Right atrium auricular region (tissue), 2 donors: ENCODE measurements around the gene USH1C. TPM values are rescaled to one million over a fixed set of nuclear protein-coding genes. Genes with fewer than 3 reads are reported as not detected.

ENCODE experiments used
- DNase-seq: peaks from one replicate; pipeline ENCODE4 v3.0.0-alpha.2; 2019; ENCODE audit warnings: low spot score
- H3K27ac ChIP-seq, 2 donors: fragments of 200-600 bp; sonication (generic); 1 replicate in 1 of 2; 2 replicates in 1 of 2; pipeline ENCODE4 v1.5.1; 2016 to 2019
- H3K27me3 ChIP-seq, 2 donors: fragments of 200-600 bp; sonication (generic); one replicate each; pipeline versions ENCODE4 v1.5.1 to v1.6.0; 2017 to 2019
- H3K36me3 ChIP-seq: fragments of 200-600 bp; sonication (generic); one replicate; pipeline ENCODE4 v1.5.1; 2016
- H3K4me1 ChIP-seq, 2 donors: fragments of 200-600 bp; sonication (generic); one replicate each; pipeline versions ENCODE4 v1.5.1 to v1.6.0; 2017 to 2019
- H3K4me3 ChIP-seq, 2 donors: fragments of 200-600 bp; sonication (generic); 1 replicate in 1 of 2; 2 replicates in 1 of 2; pipeline ENCODE4 v1.5.1; 2017 to 2019; ENCODE audit warnings: mild to moderate bottlenecking in 1 of 2, moderate library complexity in 1 of 2
- H3K9me3 ChIP-seq, 2 donors: fragments of 200-600 bp; sonication (generic); one replicate each; pipeline ENCODE4 v1.5.1; 2019
- total RNA-seq, 2 donors: library from RNA; depleted of rRNA; stranded (reverse); fragments of >200 nt; gene quantifications; one replicate each; pipeline ENCODE4 v1.1.0, GENCODE V29; 2016
- TF ChIP-seq, protein P1 (sequence below), 2 donors: fragments of 200-600 bp; sonication (generic); IDR thresholded peaks; one replicate each; pipeline ENCODE4 v1.5.1; 2019; ENCODE audit warnings: antibody characterized with exemption in 2 of 2

Gene USH1C
- total RNA-seq, 2 donors from 2014 or later = not detected

DNA sequence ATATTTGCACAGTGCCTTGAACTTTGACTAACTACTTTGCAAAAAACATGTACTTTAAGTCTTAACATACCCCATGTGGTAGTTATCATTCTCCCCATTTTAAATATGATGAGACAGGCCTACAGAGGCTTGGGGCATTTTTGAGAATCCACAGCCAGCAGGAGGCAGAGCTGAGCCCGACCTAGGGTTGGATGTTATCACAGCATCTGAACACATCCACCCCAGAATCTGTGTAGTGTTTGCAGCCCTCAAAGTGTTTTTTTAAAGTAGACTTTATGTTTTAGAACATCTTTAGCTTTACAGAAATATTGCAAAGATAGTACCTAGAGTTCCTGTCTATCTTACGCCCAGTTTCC is 20.4 kb upstream of the USH1C start:
- H3K4me1 ChIP-seq = no peaks in the 10 kb centered on the region
- no peaks in the 10 kb centered on the region for H3K27me3 ChIP-seq
- DNase-seq = no peak
- H3K27ac ChIP-seq = no peak overlapping the region
- H3K9me3 ChIP-seq = no peaks in the 10 kb centered on the region
- no peak overlapping the region for H3K4me3 ChIP-seq
- TF ChIP-seq, protein P1, sequence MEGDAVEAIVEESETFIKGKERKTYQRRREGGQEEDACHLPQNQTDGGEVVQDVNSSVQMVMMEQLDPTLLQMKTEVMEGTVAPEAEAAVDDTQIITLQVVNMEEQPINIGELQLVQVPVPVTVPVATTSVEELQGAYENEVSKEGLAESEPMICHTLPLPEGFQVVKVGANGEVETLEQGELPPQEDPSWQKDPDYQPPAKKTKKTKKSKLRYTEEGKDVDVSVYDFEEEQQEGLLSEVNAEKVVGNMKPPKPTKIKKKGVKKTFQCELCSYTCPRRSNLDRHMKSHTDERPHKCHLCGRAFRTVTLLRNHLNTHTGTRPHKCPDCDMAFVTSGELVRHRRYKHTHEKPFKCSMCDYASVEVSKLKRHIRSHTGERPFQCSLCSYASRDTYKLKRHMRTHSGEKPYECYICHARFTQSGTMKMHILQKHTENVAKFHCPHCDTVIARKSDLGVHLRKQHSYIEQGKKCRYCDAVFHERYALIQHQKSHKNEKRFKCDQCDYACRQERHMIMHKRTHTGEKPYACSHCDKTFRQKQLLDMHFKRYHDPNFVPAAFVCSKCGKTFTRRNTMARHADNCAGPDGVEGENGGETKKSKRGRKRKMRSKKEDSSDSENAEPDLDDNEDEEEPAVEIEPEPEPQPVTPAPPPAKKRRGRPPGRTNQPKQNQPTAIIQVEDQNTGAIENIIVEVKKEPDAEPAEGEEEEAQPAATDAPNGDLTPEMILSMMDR (IDR thresholded peaks at IDR 0.05) = no peak
- no peaks in the 10 kb centered on the region for H3K36me3 ChIP-seq

DNA sequence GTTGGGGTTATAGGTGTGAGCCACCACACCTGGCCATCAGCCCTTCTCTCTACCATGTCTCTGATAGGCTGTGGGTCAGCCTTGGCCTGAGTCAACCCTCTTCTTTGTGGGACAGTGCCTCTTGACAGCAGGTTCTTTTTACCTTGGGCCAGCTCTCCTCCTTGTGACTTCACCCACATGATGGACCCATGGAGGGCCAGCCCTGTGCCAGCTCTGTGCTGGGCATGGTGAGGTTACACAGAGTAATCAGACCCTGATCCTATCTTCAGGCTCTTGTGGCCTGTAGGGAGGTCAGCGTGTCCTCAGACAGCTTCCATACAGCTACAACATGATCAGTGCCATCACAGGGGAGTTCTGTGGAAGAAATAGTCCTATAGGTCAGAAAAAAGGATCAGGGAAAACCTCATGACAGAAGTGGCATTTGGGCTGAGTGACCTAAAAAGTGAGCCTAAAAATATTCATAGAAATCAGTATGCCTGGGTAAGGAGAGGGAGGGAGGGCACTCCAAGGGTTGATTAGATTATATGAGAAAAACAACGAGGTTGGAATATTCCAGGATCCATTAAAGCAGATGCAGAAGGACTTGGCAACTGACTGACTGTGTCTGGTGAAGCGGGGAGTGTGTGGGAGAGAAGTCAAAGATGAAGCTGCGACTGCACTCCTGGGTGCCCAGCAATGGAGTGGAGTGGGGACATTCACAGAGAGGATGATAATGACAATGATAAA is 19.9 kb upstream of the USH1C start:
- H3K27ac ChIP-seq = no peak overlapping the region
- H3K9me3 ChIP-seq = no peaks in the 10 kb centered on the region
- no peak for DNase-seq
- no peaks in the 10 kb centered on the region for H3K36me3 ChIP-seq
- no peak overlapping the region for H3K4me3 ChIP-seq
- no peaks in the 10 kb centered on the region for H3K27me3 ChIP-seq
- TF ChIP-seq, protein P1 (IDR thresholded peaks at IDR 0.05) = no peak
- no peaks in the 10 kb centered on the region for H3K4me1 ChIP-seq

DNA sequence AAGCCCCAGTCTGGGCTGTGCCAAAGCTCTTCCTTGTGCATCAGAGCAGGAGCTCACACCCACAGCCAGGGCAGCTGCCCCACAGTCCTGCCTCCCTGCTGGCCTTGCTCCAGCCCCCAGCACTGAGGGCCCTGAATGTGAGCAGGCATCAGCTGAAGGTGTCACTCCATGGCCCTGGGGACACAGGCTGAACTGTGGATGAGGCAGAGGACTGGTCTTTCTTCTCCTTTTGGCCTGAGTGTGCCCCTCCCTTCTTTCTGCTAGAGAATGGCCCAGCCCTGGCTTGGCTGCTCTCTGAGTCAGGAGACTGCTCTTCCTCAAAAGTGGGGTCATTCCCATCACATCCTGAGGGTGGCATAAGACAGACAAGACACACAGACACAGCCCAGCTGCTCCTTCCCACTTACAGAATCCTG is 19.0 kb upstream of the USH1C start:
- DNase-seq = no peak
- H3K27ac ChIP-seq = no peak overlapping the region
- TF ChIP-seq, protein P1 (IDR thresholded peaks at IDR 0.05) = no peak
- no peaks in the 10 kb centered on the region for H3K4me1 ChIP-seq
- H3K27me3 ChIP-seq = no peaks in the 10 kb centered on the region
- no peaks in the 10 kb centered on the region for H3K9me3 ChIP-seq
- no peak overlapping the region for H3K4me3 ChIP-seq
- H3K36me3 ChIP-seq = no peaks in the 10 kb centered on the region

DNA sequence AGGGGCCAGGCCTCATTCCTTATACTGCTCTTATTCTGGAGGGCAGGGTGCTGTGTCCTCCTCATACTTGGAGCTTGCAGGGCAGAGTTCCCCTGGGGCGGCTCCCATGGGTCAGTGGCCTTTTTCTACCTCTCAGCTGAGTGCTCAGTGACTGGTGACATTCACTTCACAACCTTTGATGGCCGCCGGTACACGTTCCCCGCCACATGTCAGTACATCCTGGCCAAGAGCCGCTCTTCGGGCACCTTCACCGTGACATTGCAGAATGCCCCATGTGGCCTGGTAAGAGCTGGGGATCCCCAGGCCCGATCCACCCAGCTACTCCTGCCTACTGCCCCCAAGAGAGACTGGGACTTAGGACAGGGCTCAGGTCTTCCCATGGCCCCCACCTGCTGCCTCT is 17.3 kb upstream of the USH1C start:
- no peaks in the 10 kb centered on the region for H3K27me3 ChIP-seq
- no peak for DNase-seq
- TF ChIP-seq, protein P1 (IDR thresholded peaks at IDR 0.05) = no peak
- H3K27ac ChIP-seq = no peak overlapping the region
- H3K9me3 ChIP-seq = no peaks in the 10 kb centered on the region
- H3K36me3 ChIP-seq = no peaks in the 10 kb centered on the region
- H3K4me3 ChIP-seq = no peak overlapping the region
- H3K4me1 ChIP-seq = no peaks in the 10 kb centered on the region

DNA sequence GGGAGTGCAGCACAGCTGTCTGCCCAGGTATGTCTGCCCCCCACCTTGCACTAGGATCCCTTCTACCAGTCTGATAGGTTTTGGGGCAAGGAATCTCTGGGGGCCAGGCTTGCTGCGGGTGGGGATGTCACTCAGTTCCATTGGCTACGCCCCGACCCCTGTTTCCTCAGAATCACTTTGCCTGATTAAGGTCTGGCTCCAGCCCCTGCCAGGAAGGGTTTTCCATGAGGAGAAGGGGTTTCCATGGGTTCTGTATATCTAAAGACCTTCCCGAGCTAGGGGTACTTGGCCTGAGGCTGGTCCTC is 16.8 kb upstream of the USH1C start:
- no peak overlapping the region for H3K27ac ChIP-seq
- DNase-seq = no peak
- H3K4me3 ChIP-seq = no peak overlapping the region
- no peaks in the 10 kb centered on the region for H3K27me3 ChIP-seq
- no peaks in the 10 kb centered on the region for H3K9me3 ChIP-seq
- no peaks in the 10 kb centered on the region for H3K4me1 ChIP-seq
- TF ChIP-seq, protein P1 (IDR thresholded peaks at IDR 0.05) = no peak
- H3K36me3 ChIP-seq = no peaks in the 10 kb centered on the region
